GM23248 (cell line): ENCODE results near the gene OSGIN1. TPM values are rescaled to one million over a fixed set of nuclear protein-coding genes. Genes with fewer than 3 reads are reported as not detected.

Experiments
- DNase-seq: peaks from one replicate; pipeline ENCODE4 v3.0.0-alpha.2; 2015
- H2AFZ ChIP-seq: fragments of 200-600 bp; sonication (generic); 2 replicates; pipeline ENCODE4 v1.6.1; 2016; ENCODE audit warnings: antibody characterized with exemption
- H3F3A ChIP-seq: fragments of 200-600 bp; sonication (generic); 2 replicates; pipeline ENCODE4 v1.6.1; 2016; ENCODE audit warnings: mild to moderate bottlenecking, antibody characterized with exemption, mixed run types; ENCODE audit not compliant: insufficient read depth
- H3K27ac ChIP-seq: fragments of 200-600 bp; sonication (generic); 2 replicates; pipeline ENCODE4 v1.5.1; 2016; ENCODE audit warnings: mild to moderate bottlenecking
- H3K27me3 ChIP-seq: fragments of 200-600 bp; sonication (generic); replicated peaks from 2 replicates; pipeline ENCODE4 v1.6.1; 2016; ENCODE audit warnings: mild to moderate bottlenecking; ENCODE audit not compliant: insufficient read depth
- H3K36me3 ChIP-seq: fragments of 200-600 bp; sonication (generic); 2 replicates; pipeline ENCODE4 v1.6.1; 2016; ENCODE audit warnings: low read depth, mild to moderate bottlenecking
- H3K4me1 ChIP-seq: fragments of 200-600 bp; sonication (generic); 2 replicates; pipeline ENCODE4 v1.6.1; 2016; ENCODE audit warnings: mild to moderate bottlenecking; ENCODE audit not compliant: insufficient read depth
- H3K4me2 ChIP-seq: fragments of 200-600 bp; sonication (generic); one replicate; pipeline ENCODE4 v1.6.1; 2016; ENCODE audit warnings: mild to moderate bottlenecking; ENCODE audit not compliant: unreplicated experiment
- H3K4me3 ChIP-seq: fragments of 200-600 bp; sonication (generic); 2 replicates; pipeline ENCODE4 v1.5.1; 2016; ENCODE audit warnings: mild to moderate bottlenecking
- H3K79me2 ChIP-seq: fragments of 200-600 bp; sonication (generic); 2 replicates; pipeline ENCODE4 v1.6.1; 2016; ENCODE audit warnings: mild to moderate bottlenecking; ENCODE audit not compliant: insufficient read depth
- H3K9ac ChIP-seq: fragments of 200-600 bp; sonication (generic); 2 replicates; pipeline ENCODE4 v1.6.1; 2016; ENCODE audit warnings: mild to moderate bottlenecking
- H3K9me2 ChIP-seq: fragments of 200-600 bp; sonication (generic); 2 replicates; pipeline ENCODE4 v1.6.1; 2016; ENCODE audit warnings: mixed run types, mild to moderate bottlenecking, moderate library complexity; ENCODE audit not compliant: insufficient read depth
- H3K9me3 ChIP-seq: fragments of 200-600 bp; sonication (generic); one replicate; pipeline ENCODE4 v1.6.1; 2017; ENCODE audit warnings: low read depth
- H4K20me1 ChIP-seq: fragments of 200-600 bp; sonication (generic); 2 replicates; pipeline ENCODE4 v1.6.0; 2016; ENCODE audit not compliant: insufficient read depth
- EZH2 ChIP-seq: fragments of 200-600 bp; sonication (generic); IDR thresholded peaks from 2 replicates; pipeline ENCODE4 v1.6.1; 2018; ENCODE audit warnings: antibody characterized with exemption, mild to moderate bottlenecking; ENCODE audit not compliant: insufficient read depth, poor library complexity, severe bottlenecking
- EZH2phosphoT487 ChIP-seq: fragments of 200-600 bp; sonication (generic); IDR thresholded peaks from 2 replicates; pipeline ENCODE4 v1.6.1; 2018; ENCODE audit warnings: antibody characterized with exemption, moderate library complexity, mild to moderate bottlenecking, low read depth; ENCODE audit not compliant: insufficient read depth
- WGBS, 2 experiments: methylation state at CpG; one replicate each; pipeline ENCODE4 v1.1.6; 2015 to 2017; ENCODE audit warnings: low lambda C conversion rate in 2 of 2, low coverage in 1 of 2; ENCODE audit errors: missing lambda C conversion rate in 2 of 2; 5-methylcytosine and 5-hydroxymethylcytosine counted together
- in situ Hi-C: fragments of 300-500 bp; cut with MboI; formaldehyde crosslinking; loops from 2 replicates; pipeline ENCODE4 v1.15.0; 2020
- polyA plus RNA-seq: library from polyadenylated mRNA; unstranded; fragments of >200 nt; fragmentation: Nextera tagmentation; extraction: Ambion mirVana; gene quantifications from 2 replicates; pipeline ENCODE4 v1.2.1, GENCODE V29; 2016
- total RNA-seq: library from RNA; depleted of rRNA; stranded (reverse); fragments of >200 nt; shearing (Covaris generic); gene quantifications from 2 replicates; pipeline ENCODE4 v1.2.3, GENCODE V29; 2014

The OSGIN1 gene
- total and polyA plus RNA-seq, 2 experiments from 2014 or later = 1.1 to 6.3 TPM

DNA sequence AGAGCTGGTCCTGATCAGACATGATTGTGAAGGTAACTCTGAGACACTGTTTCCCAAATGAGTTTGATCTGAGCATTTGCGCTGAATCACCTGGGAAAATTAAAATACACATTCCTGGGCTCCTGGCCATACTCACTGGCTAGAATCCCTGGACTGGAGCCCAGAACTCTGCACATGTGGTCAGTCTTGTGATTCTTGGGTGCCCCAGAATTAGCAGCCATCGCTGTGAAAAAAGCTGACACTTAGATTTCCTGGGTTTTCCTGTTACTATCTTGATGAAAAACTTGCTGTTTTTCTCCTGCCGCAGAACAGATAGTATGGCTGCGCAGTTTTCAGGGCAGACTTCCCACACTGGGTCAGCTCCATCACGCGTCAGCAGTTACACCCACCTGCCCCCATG is 39.6 kb downstream of the OSGIN1 start:
- WGBS, 2 experiments = 81 to 83% methylated on average over 6 of the region's 6 CpGs

GRCh38 chr16:83994087-83994486 is 41.0 kb downstream of the OSGIN1 start:
- 65 to 67% methylated on average over 7 to 8 of the region's 8 CpGs for WGBS, 2 experiments
- peaks cover 11% of the 10 kb centered on the region for H3K4me1 ChIP-seq
- no peaks in the 10 kb centered on the region for H3K9me3 ChIP-seq
- H4K20me1 ChIP-seq = no peaks in the 10 kb centered on the region
- H3K36me3 ChIP-seq = no peaks in the 10 kb centered on the region
- no peak for TF ChIP-seq EZH2phosphoT487
- TF ChIP-seq EZH2 = no peak
- no peaks in the 10 kb centered on the region for H3K79me2 ChIP-seq
- H3K27me3 ChIP-seq = peaks cover 6% of the 10 kb centered on the region; the same call in 1 of the 2 replicates
- H3K27ac ChIP-seq = 0 out of 2 replicates have a peak overlapping the region, but pooled peaks have one; percentile 34
- no peaks in the 10 kb centered on the region for H3K9me2 ChIP-seq
- DNase-seq = peak; percentile 98
- no peaks in the 10 kb centered on the region for H3F3A ChIP-seq
- no peak overlapping the region for H3K4me3 ChIP-seq
- peak overlapping the region; percentile 44 for H3K9ac ChIP-seq
- in situ Hi-C loops = no loop called here
- H3K4me2 ChIP-seq = no peak overlapping the region
- H2AFZ ChIP-seq = peak overlapping the region; percentile 51; the same call in 1 of the 2 replicates

More for the DNA sequence above, 39.6 kb downstream of the OSGIN1 start:
- H3K79me2 ChIP-seq = no peaks in the 10 kb centered on the region
- no peak overlapping the region for H3K27ac ChIP-seq
- no peak overlapping the region for H3K4me3 ChIP-seq
- no peak overlapping the region for H2AFZ ChIP-seq
- H3K9ac ChIP-seq = no peak overlapping the region
- H3K9me2 ChIP-seq = no peaks in the 10 kb centered on the region
- no peak overlapping the region for H3K4me2 ChIP-seq
- H3K27me3 ChIP-seq = peaks cover 20% of the 10 kb centered on the region
- no peaks in the 10 kb centered on the region for H3K9me3 ChIP-seq
- DNase-seq = peak; percentile 79
- H4K20me1 ChIP-seq = no peaks in the 10 kb centered on the region
- H3K36me3 ChIP-seq = no peaks in the 10 kb centered on the region
- peaks cover 11% of the 10 kb centered on the region for H3K4me1 ChIP-seq
- no peak for TF ChIP-seq EZH2phosphoT487
- no peak for TF ChIP-seq EZH2
- no peaks in the 10 kb centered on the region for H3F3A ChIP-seq
- in situ Hi-C loops = no loop called here

DNA sequence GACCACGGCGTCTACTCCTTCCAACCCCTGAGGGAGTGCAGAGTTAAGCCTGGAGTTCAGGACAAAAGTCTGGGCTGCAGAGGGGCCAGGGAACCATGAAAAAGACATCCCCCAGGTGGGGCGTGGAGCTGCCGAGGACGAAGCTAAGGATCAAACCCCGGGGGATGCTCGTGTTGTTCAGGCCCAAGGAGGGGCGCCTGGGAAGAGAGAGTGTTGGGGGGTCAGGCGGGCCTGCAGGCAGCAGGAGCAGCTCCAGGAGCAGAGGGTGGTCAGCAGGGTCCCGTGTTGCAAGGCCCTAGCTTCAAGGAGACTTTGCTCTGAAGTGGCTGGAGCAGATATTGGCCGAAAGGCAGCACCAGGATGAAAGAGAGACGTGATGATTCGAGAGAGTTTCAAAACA is 41.7 kb downstream of the OSGIN1 start:
- in situ Hi-C loops = no loop called here
- peak; percentile 36 for DNase-seq
- no peaks in the 10 kb centered on the region for H3K9me2 ChIP-seq
- no peaks in the 10 kb centered on the region for H3K36me3 ChIP-seq
- peaks cover under 1% of the 10 kb centered on the region; the same call in 1 of the 2 replicates for H3K27me3 ChIP-seq
- H3K9me3 ChIP-seq = no peaks in the 10 kb centered on the region
- no peak for TF ChIP-seq EZH2
- no peak for TF ChIP-seq EZH2phosphoT487
- WGBS, 2 experiments = 89 to 91% methylated on average over 13 of the region's 13 CpGs
- H4K20me1 ChIP-seq = no peaks in the 10 kb centered on the region
- peaks cover 11% of the 10 kb centered on the region for H3K4me1 ChIP-seq
- no peak overlapping the region for H3K9ac ChIP-seq
- no peak overlapping the region for H3K4me2 ChIP-seq
- H2AFZ ChIP-seq = no peak overlapping the region
- no peak overlapping the region for H3K27ac ChIP-seq
- H3K4me3 ChIP-seq = no peak overlapping the region
- no peaks in the 10 kb centered on the region for H3F3A ChIP-seq
- H3K79me2 ChIP-seq = no peaks in the 10 kb centered on the region

GRCh38 chr16:83995754-83996153 is 42.7 kb downstream of the OSGIN1 start:
- Histone ChIP-seq H3K4me3 (no peak overlapping the region), H3K27ac (no peak overlapping the region), H3K27me3 (no peaks in the 10 kb centered on the region), H3K36me3 (no peaks in the 10 kb centered on the region), H3K4me1 (peaks cover 11% of the 10 kb centered on the region), H3K9me3 (no peaks in the 10 kb centered on the region), H3K4me2 (no peak overlapping the region), H3K79me2 (no peaks in the 10 kb centered on the region), H2AFZ (no peak overlapping the region), H3K9me2 (no peaks in the 10 kb centered on the region), H4K20me1 (no peaks in the 10 kb centered on the region), H3F3A (no peaks in the 10 kb centered on the region), H3K9ac (no peak overlapping the region)
- TF ChIP-seq EZH2phosphoT487 = no peak
- TF ChIP-seq EZH2 = no peak
- DNase-seq = no peak
- in situ Hi-C loops = no loop called here
- 35 to 36% methylated on average over 21 of the region's 21 CpGs for WGBS, 2 experiments
